ENCODE measurements around the gene ELANE. TPM values are rescaled to one million over a fixed set of nuclear protein-coding genes. Genes with fewer than 3 reads are reported as not detected.

Gene ELANE
- total and polyA plus RNA-seq, 2 donors (not counting 1 experiment from before 2014, with no cell fraction given), result 0.48 to 0.66 TPM

- Histone ChIP-seq H3K9ac (ENCODE audit: insufficient read depth, low read length) (peak overlapping the region; percentile 31), H3K27ac (ENCODE audit: insufficient read depth, low read length) (peak overlapping the region; percentile 82), H3K4me1 (ENCODE audit: control insufficient read depth, extremely low read depth, insufficient read depth, low read length) (peaks cover 11% of the 10 kb centered on the region), H3K36me3 (ENCODE audit: control insufficient read depth, insufficient read depth, low read length) (peaks cover 15% of the 10 kb centered on the region), H2AFZ (ENCODE audit: low read length) (no peak overlapping the region), H3K9me3 (ENCODE audit: control insufficient read depth, insufficient read depth, low read depth, low read length) (no peaks in the 10 kb centered on the region), H3K4me2 (ENCODE audit: extremely low read depth, insufficient read depth, low read length) (no peak overlapping the region), H3K4me3 (replicated peaks in 1 of 4; ENCODE audit: control extremely low read depth in 1 of 4, insufficient read depth in 1 of 4, low read depth in 3 of 4, low read length in 4 of 4) (no peak overlapping the region), H3K27me3 (ENCODE audit: control insufficient read depth, insufficient read depth, low read length) (no peaks in the 10 kb centered on the region), H3K79me2 (ENCODE audit: control insufficient read depth, insufficient read depth, low read length) (no peaks in the 10 kb centered on the region), H4K20me1 (ENCODE audit: control insufficient read depth, extremely low read depth, insufficient read depth, low read length) (no peaks in the 10 kb centered on the region)
- DNase-seq (ENCODE audit: low read depth in 2 of 2), result no peak
- no peak for TF ChIP-seq EZH2 (IDR thresholded peaks at IDR 0.05; ENCODE audit: low read length, missing control alignments)
- TF ChIP-seq, protein P1, sequence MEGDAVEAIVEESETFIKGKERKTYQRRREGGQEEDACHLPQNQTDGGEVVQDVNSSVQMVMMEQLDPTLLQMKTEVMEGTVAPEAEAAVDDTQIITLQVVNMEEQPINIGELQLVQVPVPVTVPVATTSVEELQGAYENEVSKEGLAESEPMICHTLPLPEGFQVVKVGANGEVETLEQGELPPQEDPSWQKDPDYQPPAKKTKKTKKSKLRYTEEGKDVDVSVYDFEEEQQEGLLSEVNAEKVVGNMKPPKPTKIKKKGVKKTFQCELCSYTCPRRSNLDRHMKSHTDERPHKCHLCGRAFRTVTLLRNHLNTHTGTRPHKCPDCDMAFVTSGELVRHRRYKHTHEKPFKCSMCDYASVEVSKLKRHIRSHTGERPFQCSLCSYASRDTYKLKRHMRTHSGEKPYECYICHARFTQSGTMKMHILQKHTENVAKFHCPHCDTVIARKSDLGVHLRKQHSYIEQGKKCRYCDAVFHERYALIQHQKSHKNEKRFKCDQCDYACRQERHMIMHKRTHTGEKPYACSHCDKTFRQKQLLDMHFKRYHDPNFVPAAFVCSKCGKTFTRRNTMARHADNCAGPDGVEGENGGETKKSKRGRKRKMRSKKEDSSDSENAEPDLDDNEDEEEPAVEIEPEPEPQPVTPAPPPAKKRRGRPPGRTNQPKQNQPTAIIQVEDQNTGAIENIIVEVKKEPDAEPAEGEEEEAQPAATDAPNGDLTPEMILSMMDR (conservative IDR thresholded peaks at IDR 0.05 in 1 of 2, IDR thresholded peaks at IDR 0.05 in 1 of 2; ENCODE audit: low read depth in 1 of 2, low read length in 2 of 2), result no peak
Measured at GRCh38 chr19:868458-869244, 16.5 kb downstream of the ELANE start.

DNA sequence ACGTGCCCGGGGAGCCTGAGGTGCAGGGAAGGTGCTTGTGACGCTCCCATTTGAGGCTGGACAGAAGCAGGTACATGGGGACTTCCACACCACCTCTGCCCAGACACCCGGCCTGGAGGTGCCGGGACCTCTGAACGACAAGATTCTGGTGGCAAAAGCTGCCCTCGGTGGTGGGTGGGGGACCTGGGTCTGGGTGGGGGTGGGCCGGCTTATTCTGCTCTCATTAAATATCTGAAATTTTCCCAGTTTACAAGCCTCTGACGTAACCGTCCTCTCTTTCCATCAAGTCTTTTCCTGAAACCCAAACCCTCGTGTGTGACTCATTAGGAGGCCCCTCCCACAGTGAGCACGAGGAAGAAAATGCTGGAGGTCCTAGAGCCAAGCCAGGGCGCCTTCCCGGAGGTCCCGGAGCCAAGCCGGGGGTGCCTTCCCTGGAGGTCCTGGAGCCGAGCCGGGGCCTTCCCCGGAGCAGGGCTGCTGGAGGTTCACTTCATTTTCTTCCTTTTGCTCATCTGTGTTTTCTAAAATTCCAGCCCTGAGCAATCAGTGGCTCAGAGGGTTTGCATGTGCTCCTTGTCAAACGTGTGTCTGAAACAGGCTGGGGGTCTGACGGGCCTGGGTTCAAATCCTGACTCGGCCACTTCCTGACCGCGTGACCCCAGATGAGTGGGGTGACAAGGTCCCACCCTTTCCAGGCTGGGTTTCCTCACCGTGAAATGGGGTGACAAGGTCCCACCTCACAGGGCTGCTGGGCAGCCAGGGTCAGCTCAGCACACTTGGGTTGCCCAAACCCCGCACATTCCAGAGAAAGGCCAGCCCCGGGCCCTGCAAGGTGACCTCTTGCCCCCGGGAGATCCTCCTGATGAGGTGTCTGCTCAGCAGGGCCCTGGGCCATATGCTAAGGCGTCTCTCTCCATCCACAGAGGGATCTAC is 17.4 kb downstream of the ELANE start:
- Histone ChIP-seq H3K9ac (ENCODE audit: insufficient read depth, low read length) (peak overlapping the region; percentile 31), H3K27me3 (ENCODE audit: control insufficient read depth, insufficient read depth, low read length) (no peaks in the 10 kb centered on the region), H3K4me2 (ENCODE audit: extremely low read depth, insufficient read depth, low read length) (peak overlapping the region; percentile 35), H3K4me3 (replicated peaks in 1 of 4; ENCODE audit: control extremely low read depth in 1 of 4, insufficient read depth in 1 of 4, low read depth in 3 of 4, low read length in 4 of 4) (no peak overlapping the region), H3K4me1 (ENCODE audit: control insufficient read depth, extremely low read depth, insufficient read depth, low read length) (peaks cover 11% of the 10 kb centered on the region), H3K79me2 (ENCODE audit: control insufficient read depth, insufficient read depth, low read length) (no peaks in the 10 kb centered on the region), H2AFZ (ENCODE audit: low read length) (no peak overlapping the region), H3K36me3 (ENCODE audit: control insufficient read depth, insufficient read depth, low read length) (peaks cover 19% of the 10 kb centered on the region), H4K20me1 (ENCODE audit: control insufficient read depth, extremely low read depth, insufficient read depth, low read length) (no peaks in the 10 kb centered on the region), H3K9me3 (ENCODE audit: control insufficient read depth, insufficient read depth, low read depth, low read length) (no peaks in the 10 kb centered on the region), H3K27ac (ENCODE audit: insufficient read depth, low read length) (peak overlapping the region; percentile 84)
- TF ChIP-seq EZH2 (IDR thresholded peaks at IDR 0.05; ENCODE audit: low read length, missing control alignments), result no peak
- peak; percentile 96 for DNase-seq (ENCODE audit: low read depth in 2 of 2)

DNA sequence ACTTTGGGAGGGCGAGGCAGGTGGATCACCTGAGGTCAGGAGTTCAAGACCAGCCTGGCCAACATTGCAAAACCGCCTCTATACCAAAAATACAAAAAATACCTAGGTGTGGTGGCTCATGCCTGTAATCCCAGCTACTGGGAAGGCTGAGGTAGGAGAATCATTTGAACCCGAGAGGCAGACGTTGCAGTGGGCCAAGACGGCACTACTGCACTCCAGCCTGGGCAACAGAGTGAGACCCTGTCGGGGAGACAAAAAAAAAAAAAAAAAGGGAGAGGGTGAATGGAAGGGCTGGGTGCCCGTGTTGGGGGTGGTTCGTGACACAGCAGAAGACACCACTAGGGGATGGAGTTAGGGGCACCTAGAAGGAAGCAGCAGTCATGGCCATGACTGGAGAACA is 18.2 kb downstream of the ELANE start:
- peak overlapping the region; percentile 84 for H3K27ac ChIP-seq (ENCODE audit: insufficient read depth, low read length)
- peaks cover 23% of the 10 kb centered on the region for H3K36me3 ChIP-seq (ENCODE audit: control insufficient read depth, insufficient read depth, low read length)

More for the DNA sequence above, 18.2 kb downstream of the ELANE start:
- TF ChIP-seq EZH2 (IDR thresholded peaks at IDR 0.05; ENCODE audit: low read length, missing control alignments), result no peak
- TF ChIP-seq, protein P1 (conservative IDR thresholded peaks at IDR 0.05 in 1 of 2, IDR thresholded peaks at IDR 0.05 in 1 of 2; ENCODE audit: low read depth in 1 of 2, low read length in 2 of 2), result no peak
- Histone ChIP-seq H3K9me3 (ENCODE audit: control insufficient read depth, insufficient read depth, low read depth, low read length) (no peaks in the 10 kb centered on the region), H3K27me3 (ENCODE audit: control insufficient read depth, insufficient read depth, low read length) (no peaks in the 10 kb centered on the region), H3K9ac (ENCODE audit: insufficient read depth, low read length) (no peak overlapping the region), H3K4me2 (ENCODE audit: extremely low read depth, insufficient read depth, low read length) (no peak overlapping the region), H3K4me3 (replicated peaks in 1 of 4; ENCODE audit: control extremely low read depth in 1 of 4, insufficient read depth in 1 of 4, low read depth in 3 of 4, low read length in 4 of 4) (no peak overlapping the region), H2AFZ (ENCODE audit: low read length) (no peak overlapping the region), H3K4me1 (ENCODE audit: control insufficient read depth, extremely low read depth, insufficient read depth, low read length) (peaks cover 11% of the 10 kb centered on the region), H3K79me2 (ENCODE audit: control insufficient read depth, insufficient read depth, low read length) (no peaks in the 10 kb centered on the region), H4K20me1 (ENCODE audit: control insufficient read depth, extremely low read depth, insufficient read depth, low read length) (no peaks in the 10 kb centered on the region)
- no peak for DNase-seq (ENCODE audit: low read depth in 2 of 2)
